ENCODE measurements around the gene CMTR2. TPM values are rescaled to one million over a fixed set of nuclear protein-coding genes. Genes with fewer than 3 reads are reported as not detected.
A peak's percentile ranks its signal among the peaks of the same experiment; 100 is the strongest.

CMTR2 gene
- total and polyA plus RNA-seq, 2 experiments from 2014 or later, result 6.0 to 19.0 TPM

- TF ChIP-seq JUNB (IDR thresholded peaks at IDR 0.05; ENCODE audit: unreplicated experiment) (no peak), ZNF331 (CRISPR knock-in tag; IDR thresholded peaks at IDR 0.05; ENCODE audit: low read depth) (no peak)
- Mint-ChIP-seq H3K4me1 (peaks cover 25% of the 10 kb centered on the region), H3K36me3 (ENCODE audit: low read depth) (no peaks in the 10 kb centered on the region), H3K27me3 (ENCODE audit: insufficient read depth, low read depth, poor library complexity) (no peaks in the 10 kb centered on the region), H3K4me3 (no peak overlapping the region), H3K27ac (peak overlapping the region; percentile 24; the same call in 1 of the 2 replicates), H3K9me3 (no peaks in the 10 kb centered on the region)
- H3K4me1 ChIP-seq (ENCODE audit: insufficient read depth), result peaks cover 19% of the 10 kb centered on the region
- peaks cover 11% of the 10 kb centered on the region for H3K9me2 ChIP-seq (ENCODE audit: insufficient read depth)
- H3F3A ChIP-seq (replicated peaks; ENCODE audit: low read depth), result no peaks in the 10 kb centered on the region
- H3K27me3 ChIP-seq (ENCODE audit: insufficient read depth), result no peaks in the 10 kb centered on the region
- H3K36me3 ChIP-seq (ENCODE audit: insufficient read depth), result no peaks in the 10 kb centered on the region
- no peak overlapping the region for H3K4me3 ChIP-seq
- H2AFZ ChIP-seq, result no peak overlapping the region
- no peak overlapping the region for H3K4me2 ChIP-seq
- no peaks in the 10 kb centered on the region for H4K20me1 ChIP-seq (replicated peaks; ENCODE audit: insufficient read depth)
- DNase-seq (ENCODE audit: low spot score) (no peak), ATAC-seq (no peak)
- H3K79me2 ChIP-seq (replicated peaks; ENCODE audit: insufficient read depth), result no peaks in the 10 kb centered on the region
- H3K27ac ChIP-seq (ENCODE audit: low read depth), result no peak overlapping the region
Measured at GRCh38 chr16:71247478-71247877, 41.7 kb downstream of the CMTR2 start.

DNA sequence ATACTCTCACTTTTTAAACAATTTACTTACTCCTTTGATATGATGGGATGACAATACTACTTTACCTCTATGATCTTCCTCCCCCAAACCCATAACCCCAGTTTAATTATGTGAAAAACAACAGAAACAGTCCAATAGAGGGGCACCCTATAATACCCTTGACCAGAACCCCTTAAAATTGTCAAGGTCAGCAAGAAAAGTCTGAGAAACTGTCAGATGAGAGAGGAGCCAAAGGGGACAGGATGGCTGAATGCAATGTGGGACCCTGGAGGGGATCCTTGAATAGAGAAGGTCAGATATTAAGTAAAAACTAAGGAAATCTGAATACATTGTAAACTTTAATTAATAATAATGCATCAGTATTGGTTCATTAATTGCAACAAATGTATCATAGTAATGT, 42.9 kb downstream of the CMTR2 start:
- Histone ChIP-seq H3K79me2 (replicated peaks; ENCODE audit: insufficient read depth) (no peaks in the 10 kb centered on the region), H3K27me3 (ENCODE audit: insufficient read depth) (no peaks in the 10 kb centered on the region), H3K4me1 (ENCODE audit: insufficient read depth) (peaks cover 13% of the 10 kb centered on the region), H4K20me1 (replicated peaks; ENCODE audit: insufficient read depth) (no peaks in the 10 kb centered on the region), H3K27ac (ENCODE audit: low read depth) (no peak overlapping the region), H3K36me3 (ENCODE audit: insufficient read depth) (no peaks in the 10 kb centered on the region), H3F3A (replicated peaks; ENCODE audit: low read depth) (no peaks in the 10 kb centered on the region), H2AFZ (no peak overlapping the region), H3K4me2 (no peak overlapping the region), H3K4me3 (no peak overlapping the region), H3K9me2 (ENCODE audit: insufficient read depth) (peaks cover 11% of the 10 kb centered on the region)
- ATAC-seq (no peak), DNase-seq (ENCODE audit: low spot score) (no peak)
- Mint-ChIP-seq H3K27ac (no peak overlapping the region), H3K4me1 (peaks cover 23% of the 10 kb centered on the region), H3K9me3 (no peaks in the 10 kb centered on the region), H3K27me3 (ENCODE audit: insufficient read depth, low read depth, poor library complexity) (peaks cover 3% of the 10 kb centered on the region), H3K4me3 (no peak overlapping the region), H3K36me3 (ENCODE audit: low read depth) (no peaks in the 10 kb centered on the region)
- TF ChIP-seq, protein P1, sequence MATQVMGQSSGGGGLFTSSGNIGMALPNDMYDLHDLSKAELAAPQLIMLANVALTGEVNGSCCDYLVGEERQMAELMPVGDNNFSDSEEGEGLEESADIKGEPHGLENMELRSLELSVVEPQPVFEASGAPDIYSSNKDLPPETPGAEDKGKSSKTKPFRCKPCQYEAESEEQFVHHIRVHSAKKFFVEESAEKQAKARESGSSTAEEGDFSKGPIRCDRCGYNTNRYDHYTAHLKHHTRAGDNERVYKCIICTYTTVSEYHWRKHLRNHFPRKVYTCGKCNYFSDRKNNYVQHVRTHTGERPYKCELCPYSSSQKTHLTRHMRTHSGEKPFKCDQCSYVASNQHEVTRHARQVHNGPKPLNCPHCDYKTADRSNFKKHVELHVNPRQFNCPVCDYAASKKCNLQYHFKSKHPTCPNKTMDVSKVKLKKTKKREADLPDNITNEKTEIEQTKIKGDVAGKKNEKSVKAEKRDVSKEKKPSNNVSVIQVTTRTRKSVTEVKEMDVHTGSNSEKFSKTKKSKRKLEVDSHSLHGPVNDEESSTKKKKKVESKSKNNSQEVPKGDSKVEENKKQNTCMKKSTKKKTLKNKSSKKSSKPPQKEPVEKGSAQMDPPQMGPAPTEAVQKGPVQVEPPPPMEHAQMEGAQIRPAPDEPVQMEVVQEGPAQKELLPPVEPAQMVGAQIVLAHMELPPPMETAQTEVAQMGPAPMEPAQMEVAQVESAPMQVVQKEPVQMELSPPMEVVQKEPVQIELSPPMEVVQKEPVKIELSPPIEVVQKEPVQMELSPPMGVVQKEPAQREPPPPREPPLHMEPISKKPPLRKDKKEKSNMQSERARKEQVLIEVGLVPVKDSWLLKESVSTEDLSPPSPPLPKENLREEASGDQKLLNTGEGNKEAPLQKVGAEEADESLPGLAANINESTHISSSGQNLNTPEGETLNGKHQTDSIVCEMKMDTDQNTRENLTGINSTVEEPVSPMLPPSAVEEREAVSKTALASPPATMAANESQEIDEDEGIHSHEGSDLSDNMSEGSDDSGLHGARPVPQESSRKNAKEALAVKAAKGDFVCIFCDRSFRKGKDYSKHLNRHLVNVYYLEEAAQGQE (IDR thresholded peaks at IDR 0.05; ENCODE audit: unreplicated experiment), result no peak
- TF ChIP-seq ZNF331 (CRISPR knock-in tag; IDR thresholded peaks at IDR 0.05; ENCODE audit: low read depth), result no peak
- no peak for TF ChIP-seq POLR2AphosphoS5 (IDR thresholded peaks at IDR 0.05; ENCODE audit: low read depth)
- TF ChIP-seq CREB1 (CRISPR knock-in tag; IDR thresholded peaks at IDR 0.05; ENCODE audit: low read depth), result no peak
- no peak for TF ChIP-seq ZNF114 (CRISPR knock-in tag; IDR thresholded peaks at IDR 0.05)
- no peak for TF ChIP-seq JUNB (IDR thresholded peaks at IDR 0.05; ENCODE audit: unreplicated experiment)

DNA sequence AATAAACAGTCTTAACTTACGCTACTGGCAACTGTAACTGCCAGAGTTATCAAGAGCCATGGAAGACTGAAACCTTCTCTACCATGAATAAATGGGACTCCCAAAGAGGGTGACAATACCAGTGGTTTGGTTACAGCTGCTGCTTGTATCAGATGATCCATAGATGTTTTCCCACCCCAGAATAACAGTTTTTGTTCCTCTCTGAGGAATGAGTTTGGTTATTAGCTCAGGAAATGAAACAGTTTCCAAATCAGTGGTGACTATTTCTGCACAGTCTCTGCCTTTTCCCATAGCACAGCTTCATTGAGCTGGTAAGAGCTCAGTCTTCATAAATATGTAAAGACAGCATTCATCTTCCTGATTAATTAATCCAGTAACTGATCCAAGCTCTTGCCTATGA, 44.7 kb downstream of the CMTR2 start:
- ATAC-seq (no peak), DNase-seq (ENCODE audit: low spot score) (no peak)
- no peak overlapping the region for H3K4me3 ChIP-seq
- H3K4me1 ChIP-seq (ENCODE audit: insufficient read depth), result no peaks in the 10 kb centered on the region; the same call in 1 of the 2 replicates
- Mint-ChIP-seq H3K36me3 (ENCODE audit: low read depth) (no peaks in the 10 kb centered on the region), H3K9me3 (no peaks in the 10 kb centered on the region), H3K4me3 (no peak overlapping the region), H3K27me3 (ENCODE audit: insufficient read depth, low read depth, poor library complexity) (peaks cover 3% of the 10 kb centered on the region), H3K27ac (no peak overlapping the region), H3K4me1 (peaks cover 10% of the 10 kb centered on the region; the same call in 1 of the 3 replicates)
- H3K27ac ChIP-seq (ENCODE audit: low read depth), result no peak overlapping the region
- no peaks in the 10 kb centered on the region for H3K27me3 ChIP-seq (ENCODE audit: insufficient read depth)
- no peaks in the 10 kb centered on the region for H4K20me1 ChIP-seq (replicated peaks; ENCODE audit: insufficient read depth)
- H3K4me2 ChIP-seq, result no peak overlapping the region
- no peak overlapping the region for H2AFZ ChIP-seq
- no peaks in the 10 kb centered on the region for H3F3A ChIP-seq (replicated peaks; ENCODE audit: low read depth)
- no peaks in the 10 kb centered on the region for H3K79me2 ChIP-seq (replicated peaks; ENCODE audit: insufficient read depth)
- TF ChIP-seq ZNF114 (CRISPR knock-in tag; IDR thresholded peaks at IDR 0.05) (no peak), CTCF (conservative IDR thresholded peaks at IDR 0.05; ENCODE audit: low read depth in 2 of 2) (no peak), NANOG (IDR thresholded peaks at IDR 0.05; ENCODE audit: borderline replicate concordance) (no peak), EZH2phosphoT487 (IDR thresholded peaks at IDR 0.05; ENCODE audit: unreplicated experiment) (no peak), CREB1 (CRISPR knock-in tag; IDR thresholded peaks at IDR 0.05; ENCODE audit: low read depth) (no peak)
- TF ChIP-seq, protein P1 (IDR thresholded peaks at IDR 0.05; ENCODE audit: unreplicated experiment), result no peak
- peaks cover 16% of the 10 kb centered on the region for H3K9me2 ChIP-seq (ENCODE audit: insufficient read depth)
- no peaks in the 10 kb centered on the region for H3K36me3 ChIP-seq (ENCODE audit: insufficient read depth)
